Measurements from ENCODE around the gene IRF4. TPM values are rescaled to one million over a fixed set of nuclear protein-coding genes. Genes with fewer than 3 reads are reported as not detected.

IRF4 gene
- polyA plus RNA-seq, 1 experiment = not detected

- Histone ChIP-seq H3K27me3 (ENCODE audit: control insufficient read depth, insufficient read depth, low read length) (peaks cover 35% of the 10 kb centered on the region), H3K9me3 (ENCODE audit: control insufficient read depth, insufficient read depth, low read length) (no peaks in the 10 kb centered on the region; the same call in 1 of the 2 replicates), H3K27ac (ENCODE audit: low read depth, low read length) (no peak overlapping the region), H3K4me3 (ENCODE audit: low read depth, low read length) (no peak overlapping the region)
- DNase-seq (ENCODE audit: low read depth, low spot score) = no peak
- ChIA-PET POLR2A (no interaction called here), CTCF (no interaction called here)
- no peak for TF ChIP-seq CTCF (IDR thresholded peaks at IDR 0.05; ENCODE audit: low read depth, low read length)
These were observed 4.2 kb upstream of the IRF4 start for GRCh38 chr6:387293-387741.

- no peak for DNase-seq (ENCODE audit: low read depth, low spot score)
- POLR2A ChIA-PET = no interaction called here
These were observed 3.2 kb upstream of the IRF4 start for GRCh38 chr6:388202-388903.

GRCh38 chr6:389143-389542 lies 2.4 kb upstream of the IRF4 start:
- no peak for TF ChIP-seq CTCF (IDR thresholded peaks at IDR 0.05; ENCODE audit: low read depth, low read length)
- DNase-seq (ENCODE audit: low read depth, low spot score) = no peak
- Histone ChIP-seq H3K27ac (ENCODE audit: low read depth, low read length) (no peak overlapping the region), H3K27me3 (ENCODE audit: control insufficient read depth, insufficient read depth, low read length) (peaks cover 45% of the 10 kb centered on the region), H3K4me3 (ENCODE audit: low read depth, low read length) (no peak overlapping the region), H3K9me3 (ENCODE audit: control insufficient read depth, insufficient read depth, low read length) (no peaks in the 10 kb centered on the region; the same call in 1 of the 2 replicates)
- POLR2A ChIA-PET = no interaction called here
- CTCF ChIA-PET = no interaction called here

More at GRCh38 chr6:388202-388903, 3.2 kb upstream of the IRF4 start:
- H3K4me3 ChIP-seq (ENCODE audit: low read depth, low read length) = no peak overlapping the region
- H3K27me3 ChIP-seq (ENCODE audit: control insufficient read depth, insufficient read depth, low read length) = peaks cover 40% of the 10 kb centered on the region
- no peaks in the 10 kb centered on the region; the same call in 1 of the 2 replicates for H3K9me3 ChIP-seq (ENCODE audit: control insufficient read depth, insufficient read depth, low read length)
- no peak for TF ChIP-seq CTCF (IDR thresholded peaks at IDR 0.05; ENCODE audit: low read depth, low read length)
- H3K27ac ChIP-seq (ENCODE audit: low read depth, low read length) = no peak overlapping the region
- CTCF ChIA-PET = no interaction called here

DNA sequence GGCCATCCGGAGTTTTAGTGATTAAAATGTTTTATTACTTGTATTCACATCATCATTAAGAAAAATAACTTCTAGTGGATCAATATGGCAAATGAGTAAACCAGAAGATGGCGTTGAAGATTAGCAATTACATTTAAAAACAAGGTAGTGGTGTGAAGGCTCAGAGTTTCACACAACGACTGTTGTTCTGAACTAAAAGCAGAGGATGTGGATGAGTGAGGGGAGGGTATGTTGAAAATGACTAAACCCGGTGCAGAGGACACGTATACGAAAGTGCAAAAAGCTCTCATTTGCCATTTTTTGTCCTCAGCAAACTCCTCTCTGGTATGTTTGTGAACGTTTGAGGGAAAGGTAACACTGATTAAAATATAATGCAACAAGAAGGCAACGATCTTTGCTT lies 1.9 kb upstream of the IRF4 start:
- ChIA-PET POLR2A (no interaction called here), CTCF (interaction anchor here (0.5 kb wide), 1 partner anchor 33 kb away, joined by 5 read pairs; no protein-coding TSS in a partner anchor)
- no peak for TF ChIP-seq CTCF (IDR thresholded peaks at IDR 0.05; ENCODE audit: low read depth, low read length)
- H3K27me3 ChIP-seq (ENCODE audit: control insufficient read depth, insufficient read depth, low read length) = peaks cover 48% of the 10 kb centered on the region
- no peaks in the 10 kb centered on the region; the same call in 1 of the 2 replicates for H3K9me3 ChIP-seq (ENCODE audit: control insufficient read depth, insufficient read depth, low read length)
- no peak overlapping the region for H3K27ac ChIP-seq (ENCODE audit: low read depth, low read length)
- DNase-seq (ENCODE audit: low read depth, low spot score) = no peak
- H3K4me3 ChIP-seq (ENCODE audit: low read depth, low read length) = no peak overlapping the region

DNA sequence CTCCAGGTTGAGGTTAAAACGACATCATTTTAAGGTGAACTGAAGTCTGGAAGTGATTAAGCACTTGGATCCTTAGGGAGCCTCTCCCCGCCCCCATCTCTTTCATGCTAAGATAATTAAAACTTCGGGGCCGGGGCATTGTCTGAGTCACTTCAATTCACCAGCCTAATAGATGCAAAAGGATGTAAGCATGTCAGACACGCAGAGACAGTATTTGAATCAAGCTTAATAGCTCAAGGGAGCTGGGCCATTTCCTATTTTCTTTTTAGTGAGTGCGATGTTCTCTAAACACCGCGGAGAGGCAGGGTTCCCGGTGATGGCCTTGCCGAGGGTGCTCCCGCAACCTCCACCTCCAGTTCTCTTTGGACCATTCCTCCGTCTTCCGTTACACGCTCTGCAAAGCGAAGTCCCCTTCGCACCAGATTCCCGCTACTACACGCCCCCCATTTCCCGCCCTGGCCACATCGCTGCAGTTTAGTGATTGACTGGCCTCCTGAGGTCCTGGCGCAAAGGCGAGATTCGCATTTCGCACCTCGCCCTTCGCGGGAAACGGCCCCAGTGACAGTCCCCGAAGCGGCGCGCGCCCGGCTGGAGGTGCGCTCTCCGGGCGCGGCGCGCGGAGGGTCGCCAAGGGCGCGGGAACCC lies 516 bp upstream of the IRF4 start:
- no peaks in the 10 kb centered on the region; the same call in 1 of the 2 replicates for H3K9me3 ChIP-seq (ENCODE audit: control insufficient read depth, insufficient read depth, low read length)
- no peak for TF ChIP-seq CTCF (IDR thresholded peaks at IDR 0.05; ENCODE audit: low read depth, low read length)
- no peak for DNase-seq (ENCODE audit: low read depth, low spot score)
- H3K27ac ChIP-seq (ENCODE audit: low read depth, low read length) = no peak overlapping the region
- POLR2A ChIA-PET = no interaction called here
- peaks cover 61% of the 10 kb centered on the region for H3K27me3 ChIP-seq (ENCODE audit: control insufficient read depth, insufficient read depth, low read length)
- H3K4me3 ChIP-seq (ENCODE audit: low read depth, low read length) = no peak overlapping the region
- CTCF ChIA-PET = no interaction called here
